NCI-H510A treated with DMSO at 0.1 percent for 48 hours (cell line): ENCODE data around the gene PIK3CG.

Source experiments
- DNase-seq: peaks from one replicate; lab custom pipeline; 2025; lab: John Stamatoyannopoulos, UW

PIK3CG gene

GRCh38 chr7:106858618-106859532 lies 6.2 kb upstream of the PIK3CG start:
- DNase-seq = no peak

GRCh38 chr7:106862317-106863089 lies 2.6 kb upstream of the PIK3CG start:
- DNase-seq = no peak

- DNase-seq = no peak
Measured at GRCh38 chr7:106863274-106863997, 1.6 kb upstream of the PIK3CG start.

GRCh38 chr7:106864298-106865081 lies 592 bp upstream of the PIK3CG start:
- no peak for DNase-seq

- no peak for DNase-seq
Measured at GRCh38 chr7:106866298-106867281, 1.5 kb downstream of the PIK3CG start.

GRCh38 chr7:106867641-106868351 lies 2.7 kb downstream of the PIK3CG start:
- DNase-seq = no peak

- no peak for DNase-seq
Measured at GRCh38 chr7:106868364-106868763, 3.3 kb downstream of the PIK3CG start.

GRCh38 chr7:106869954-106870353 lies 4.9 kb downstream of the PIK3CG start:
- DNase-seq = no peak

GRCh38 chr7:106870528-106870927 lies 5.4 kb downstream of the PIK3CG start:
- DNase-seq = no peak

- DNase-seq = no peak
Measured at GRCh38 chr7:106870983-106871410, 5.9 kb downstream of the PIK3CG start.

GRCh38 chr7:106871793-106872571 lies 6.9 kb downstream of the PIK3CG start:
- DNase-seq = no peak

GRCh38 chr7:106872763-106873162 lies 7.7 kb downstream of the PIK3CG start:
- DNase-seq = no peak

- DNase-seq = no peak
Measured at GRCh38 chr7:106874076-106874475, 9.0 kb downstream of the PIK3CG start.

- DNase-seq = no peak
Measured at GRCh38 chr7:106875508-106875907, 10.4 kb downstream of the PIK3CG start.

GRCh38 chr7:106878748-106879439 lies 13.8 kb downstream of the PIK3CG start:
- no peak for DNase-seq

GRCh38 chr7:106881984-106882383 lies 16.9 kb downstream of the PIK3CG start:
- no peak for DNase-seq

- no peak for DNase-seq
Measured at GRCh38 chr7:106883456-106884026, 18.5 kb downstream of the PIK3CG start.

- DNase-seq = no peak
Measured at GRCh38 chr7:106885652-106886051, 20.6 kb downstream of the PIK3CG start.
